SU-DHL-6 (cell line): Measurements from ENCODE around the gene EPB41L4A.

Experiments used
- H2AFZ ChIP-seq: fragments of 200-600 bp; sonication (generic); 2 replicates; pipeline ENCODE4 v1.6.1; 2014; ENCODE audit warnings: low read depth, mild to moderate bottlenecking, moderate library complexity, mixed read lengths, antibody characterized with exemption, low read length; ENCODE audit not compliant: severe bottlenecking
- H3F3A ChIP-seq: fragments of 200-600 bp; shearing (Covaris generic); 2 replicates; pipeline ENCODE4 v1.6.0; 2016; ENCODE audit warnings: antibody characterized with exemption, mild to moderate bottlenecking; ENCODE audit not compliant: insufficient read depth
- H3K27ac ChIP-seq: fragments of 200-600 bp; sonication (generic); 2 replicates; pipeline ENCODE4 v1.5.1; 2016; ENCODE audit warnings: low read depth, mild to moderate bottlenecking, low read length, moderate library complexity, mixed read lengths
- H3K27me3 ChIP-seq: fragments of 200-600 bp; sonication (generic), shearing (Covaris generic); 2 replicates; pipeline ENCODE4 v1.6.0; 2014; ENCODE audit warnings: mild to moderate bottlenecking, low read length
- H3K36me3 ChIP-seq: fragments of 200-600 bp; sonication (generic); 2 replicates; pipeline ENCODE4 v1.6.1; 2014; ENCODE audit warnings: mild to moderate bottlenecking, low read length, mixed read lengths
- H3K4me2 ChIP-seq: fragments of 300-600, 200-600 bp; shearing (Covaris generic), sonication (generic); 2 replicates; pipeline ENCODE4 v1.6.0; 2014; ENCODE audit warnings: low read length, low read depth, mild to moderate bottlenecking; ENCODE audit not compliant: poor library complexity, severe bottlenecking
- H3K4me3 ChIP-seq: fragments of 200-600 bp; sonication (generic); 2 replicates; pipeline ENCODE4 v1.5.1; 2014; ENCODE audit warnings: antibody characterized with exemption, low read length, mild to moderate bottlenecking, mixed read lengths; ENCODE audit not compliant: insufficient read depth, poor library complexity, severe bottlenecking
- H3K79me2 ChIP-seq: fragments of 200-600 bp; sonication (generic); 2 replicates; pipeline ENCODE4 v1.6.1; 2014; ENCODE audit warnings: mild to moderate bottlenecking, low read length, moderate library complexity; ENCODE audit not compliant: insufficient read depth
- H3K9ac ChIP-seq: fragments of 200-600 bp; sonication (generic); 2 replicates; pipeline ENCODE4 v1.7.0; 2014; ENCODE audit warnings: mild to moderate bottlenecking, low read length
- H3K9me2 ChIP-seq: fragments of 200-600 bp; sonication (generic); replicated peaks from 2 replicates; pipeline ENCODE4 v1.6.1; 2014; ENCODE audit warnings: low read length; ENCODE audit not compliant: insufficient read depth
- H3K9me3 ChIP-seq: fragments of 200-600 bp; sonication (generic); 2 replicates; pipeline ENCODE4 v1.6.1; 2014; ENCODE audit warnings: low read length, mixed read lengths; ENCODE audit not compliant: insufficient read depth
- H4K20me1 ChIP-seq: fragments of 200-600 bp; sonication (generic); 2 replicates; pipeline ENCODE4 v1.6.1; 2014; ENCODE audit warnings: low read depth, mild to moderate bottlenecking, antibody characterized with exemption, low read length, moderate library complexity, mixed read lengths
- CTCF ChIP-seq: fragments of 200-600 bp; sonication (generic); IDR thresholded peaks from one replicate; pipeline ENCODE4 v1.5.1; 2017; ENCODE audit warnings: antibody characterized with exemption, mild to moderate bottlenecking, low read length, moderate library complexity; ENCODE audit not compliant: insufficient read depth, poor library complexity, severe bottlenecking
- EZH2phosphoT487 ChIP-seq: fragments of 200-600 bp; sonication (generic), shearing (Covaris generic); conservative IDR thresholded peaks from 2 replicates; pipeline ENCODE4 v1.6.1; 2018; ENCODE audit warnings: mild to moderate bottlenecking, antibody characterized with exemption, low read length, moderate library complexity, mixed read lengths

EPB41L4A gene

GRCh38 chr5:112373885-112374284, 45.2 kb downstream of the EPB41L4A start:
- Histone ChIP-seq H4K20me1 (no peaks in the 10 kb centered on the region), H2AFZ (no peak overlapping the region), H3K79me2 (no peaks in the 10 kb centered on the region), H3K36me3 (no peaks in the 10 kb centered on the region), H3K9me3 (no peaks in the 10 kb centered on the region), H3K27me3 (no peaks in the 10 kb centered on the region), H3K9ac (no peak overlapping the region), H3F3A (no peaks in the 10 kb centered on the region), H3K9me2 (no peaks in the 10 kb centered on the region), H3K4me2 (no peak overlapping the region), H3K4me3 (no peak overlapping the region), H3K27ac (no peak overlapping the region)
- no peak for TF ChIP-seq EZH2phosphoT487
- TF ChIP-seq CTCF, result no peak

- Histone ChIP-seq H3K36me3 (no peaks in the 10 kb centered on the region), H3K27me3 (no peaks in the 10 kb centered on the region), H2AFZ (no peak overlapping the region), H3K4me2 (no peak overlapping the region), H3K9me2 (no peaks in the 10 kb centered on the region), H4K20me1 (no peaks in the 10 kb centered on the region), H3K27ac (no peak overlapping the region), H3K9me3 (no peaks in the 10 kb centered on the region), H3K9ac (no peak overlapping the region), H3K79me2 (no peaks in the 10 kb centered on the region), H3K4me3 (no peak overlapping the region), H3F3A (no peaks in the 10 kb centered on the region)
- TF ChIP-seq EZH2phosphoT487 (no peak), CTCF (no peak)
Measured at GRCh38 chr5:112372543-112372942, 46.5 kb downstream of the EPB41L4A start.

GRCh38 chr5:112371067-112371466, 48.0 kb downstream of the EPB41L4A start:
- Histone ChIP-seq H2AFZ (no peak overlapping the region), H4K20me1 (no peaks in the 10 kb centered on the region), H3K27me3 (no peaks in the 10 kb centered on the region), H3K4me2 (no peak overlapping the region), H3K4me3 (no peak overlapping the region), H3K9me2 (no peaks in the 10 kb centered on the region), H3K36me3 (no peaks in the 10 kb centered on the region), H3K9ac (no peak overlapping the region), H3K27ac (no peak overlapping the region), H3K79me2 (no peaks in the 10 kb centered on the region), H3F3A (no peaks in the 10 kb centered on the region), H3K9me3 (no peaks in the 10 kb centered on the region)
- no peak for TF ChIP-seq EZH2phosphoT487
- TF ChIP-seq CTCF, result no peak
